Esophagus squamous epithelium (tissue), 4 donors: ENCODE results near the gene RASA4.
"Not testable (repeated sequence)": the region's sequence is repeated elsewhere in the genome, so short reads cannot be mapped to it uniquely, and the experiment has no call there.

ENCODE experiments used
- CTCF ChIP-seq, 6 experiments: fragments of 450-650 bp in 4 of 6; fragments of 200-600 bp in 2 of 6; sonication (generic) in 2 of 6; IDR thresholded peaks; one replicate each; pipeline ENCODE4 v1.5.1; 2016 to 2019; ENCODE audit warnings: antibody characterized with exemption in 6 of 6, mild to moderate bottlenecking in 4 of 6, moderate library complexity in 4 of 6
- POLR2A ChIP-seq, 4 donors: fragments of 450-650 bp; IDR thresholded peaks; one replicate each; pipeline ENCODE4 v1.6.1; 2017; ENCODE audit warnings: antibody characterized with exemption in 4 of 4, mild to moderate bottlenecking in 4 of 4, moderate library complexity in 3 of 4

- not testable (repeated sequence) for TF ChIP-seq CTCF, POLR2A (IDR thresholded peaks at IDR 0.05)
Observed at GRCh38 chr7:102568620-102569019, 47.9 kb downstream of the RASA4 start.
